OCI-LY1 (cell line): ENCODE data around the gene FARS2.
"Not testable (repeated sequence)": the region's sequence is repeated elsewhere in the genome, so short reads cannot be mapped to it uniquely, and the experiment has no call there.

Experiments used
- EZH2 ChIP-seq: fragments of 200-600 bp; sonication (generic), shearing (Covaris generic); IDR thresholded peaks from 2 replicates; pipeline ENCODE4 v1.8.0; 2017; ENCODE audit warnings: borderline replicate concordance, mixed run types, mild to moderate bottlenecking, antibody characterized with exemption, low read length, moderate library complexity, mixed read lengths
- TF ChIP-seq, protein P1 (sequence below): fragments of 200-600 bp; sonication (generic), shearing (Covaris generic); IDR thresholded peaks from 2 replicates; pipeline ENCODE4 v1.5.1; 2017; ENCODE audit warnings: mild to moderate bottlenecking, antibody characterized with exemption, low read length, moderate library complexity, mixed read lengths

DNA sequence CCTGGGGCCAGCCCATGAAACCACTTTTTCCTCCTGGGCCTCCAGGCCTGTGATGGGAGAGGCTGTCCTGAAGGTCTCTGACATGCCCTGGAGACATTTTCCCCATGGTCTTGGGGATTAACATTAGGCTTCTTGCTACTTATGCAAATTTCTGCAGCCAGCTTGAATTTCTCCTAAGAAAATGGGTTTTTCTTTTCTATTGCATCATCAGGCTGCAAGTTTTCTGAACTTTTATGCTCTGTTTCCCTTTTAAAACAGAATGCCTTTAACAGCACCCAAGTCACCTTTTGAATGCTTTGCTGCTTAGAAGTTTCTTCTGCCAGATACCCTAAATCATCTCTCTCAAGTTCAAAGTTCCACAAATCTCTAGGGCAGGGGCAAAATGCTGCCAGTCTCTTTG is 535.2 kb downstream of the FARS2 start:
- TF ChIP-seq, protein P1, sequence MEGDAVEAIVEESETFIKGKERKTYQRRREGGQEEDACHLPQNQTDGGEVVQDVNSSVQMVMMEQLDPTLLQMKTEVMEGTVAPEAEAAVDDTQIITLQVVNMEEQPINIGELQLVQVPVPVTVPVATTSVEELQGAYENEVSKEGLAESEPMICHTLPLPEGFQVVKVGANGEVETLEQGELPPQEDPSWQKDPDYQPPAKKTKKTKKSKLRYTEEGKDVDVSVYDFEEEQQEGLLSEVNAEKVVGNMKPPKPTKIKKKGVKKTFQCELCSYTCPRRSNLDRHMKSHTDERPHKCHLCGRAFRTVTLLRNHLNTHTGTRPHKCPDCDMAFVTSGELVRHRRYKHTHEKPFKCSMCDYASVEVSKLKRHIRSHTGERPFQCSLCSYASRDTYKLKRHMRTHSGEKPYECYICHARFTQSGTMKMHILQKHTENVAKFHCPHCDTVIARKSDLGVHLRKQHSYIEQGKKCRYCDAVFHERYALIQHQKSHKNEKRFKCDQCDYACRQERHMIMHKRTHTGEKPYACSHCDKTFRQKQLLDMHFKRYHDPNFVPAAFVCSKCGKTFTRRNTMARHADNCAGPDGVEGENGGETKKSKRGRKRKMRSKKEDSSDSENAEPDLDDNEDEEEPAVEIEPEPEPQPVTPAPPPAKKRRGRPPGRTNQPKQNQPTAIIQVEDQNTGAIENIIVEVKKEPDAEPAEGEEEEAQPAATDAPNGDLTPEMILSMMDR, result not testable (repeated sequence)
- TF ChIP-seq EZH2, result not testable (repeated sequence)
